Jurkat, Clone E6-1 (cell line): Measurements from ENCODE around the gene GTF3C6.
"Not testable (repeated sequence)": the region's sequence is repeated elsewhere in the genome, so short reads cannot be mapped to it uniquely, and the experiment has no call there.

Experiments used
- DNase-seq: peaks from one replicate; pipeline ENCODE4 v3.0.0-alpha.2; 2011; ENCODE audit warnings: low read depth, low spot score
- H3K4me3 ChIP-seq: 2 replicates; pipeline ENCODE4 v1.5.1; 2011; ENCODE audit warnings: mild to moderate bottlenecking, low read length, control low read depth, moderate library complexity

GTF3C6 gene

DNA sequence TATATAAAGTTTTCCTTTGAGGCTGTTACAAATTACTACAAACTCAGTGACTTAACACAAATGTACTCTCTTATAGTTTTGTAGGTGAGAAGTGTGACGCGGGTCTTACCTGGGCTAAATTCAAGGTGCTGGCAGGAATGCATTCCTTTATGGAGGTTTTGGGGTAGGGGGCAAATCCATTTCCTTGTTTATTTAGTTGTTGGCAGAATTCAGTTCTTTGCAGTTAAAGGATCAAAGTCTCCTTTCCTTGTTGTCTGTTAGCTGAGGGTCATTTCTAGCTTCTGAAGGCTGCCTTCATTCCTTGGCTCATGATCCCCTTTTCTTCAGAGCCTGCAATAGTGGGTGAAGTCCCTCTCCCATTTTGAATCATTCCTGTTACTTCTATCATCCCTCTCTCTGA, 10.2 kb downstream of the GTF3C6 start:
- DNase-seq, H3K4me3 ChIP-seq: not testable (repeated sequence)

DNA sequence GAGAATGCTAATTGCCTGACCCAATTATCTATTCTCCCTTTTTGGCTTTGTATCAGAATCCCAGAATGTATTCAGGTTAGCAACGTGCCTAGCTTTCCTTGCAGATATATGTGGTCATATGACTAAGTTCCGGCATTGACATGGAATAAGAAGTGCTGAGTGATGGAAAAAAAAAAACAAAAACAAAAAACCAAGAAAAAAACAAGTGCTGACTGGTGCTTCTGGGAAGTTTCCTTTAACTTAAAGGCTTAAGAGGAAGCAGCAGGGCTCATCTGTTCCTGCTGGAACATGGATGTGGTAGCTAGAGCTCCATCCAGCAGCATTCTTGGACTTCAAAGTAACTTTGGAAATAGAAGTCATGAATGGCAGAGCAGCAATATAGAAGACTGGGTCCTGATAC, 13.0 kb downstream of the GTF3C6 start:
- no peak for DNase-seq
- H3K4me3 ChIP-seq, result no peak overlapping the region

DNA sequence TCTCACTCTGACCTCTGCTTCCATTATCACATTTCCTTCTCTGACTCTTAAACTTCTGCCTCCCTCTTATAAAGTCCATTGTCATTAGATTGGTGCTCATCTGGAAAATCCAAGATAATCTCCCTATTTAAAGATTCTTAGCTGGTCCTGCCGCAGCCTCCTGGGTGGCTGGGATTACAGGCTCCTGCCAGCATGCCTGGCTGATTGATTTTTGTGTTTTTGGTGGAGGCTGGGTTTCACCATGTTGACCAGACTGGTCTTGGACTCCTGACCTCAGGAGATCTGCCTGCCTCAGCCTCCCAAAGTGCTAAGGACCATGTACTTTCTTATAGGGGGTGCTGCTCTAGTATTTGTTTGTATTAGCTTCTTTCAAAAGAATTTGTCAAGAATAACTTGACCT, 18.1 kb downstream of the GTF3C6 start:
- no peak overlapping the region for H3K4me3 ChIP-seq

DNA sequence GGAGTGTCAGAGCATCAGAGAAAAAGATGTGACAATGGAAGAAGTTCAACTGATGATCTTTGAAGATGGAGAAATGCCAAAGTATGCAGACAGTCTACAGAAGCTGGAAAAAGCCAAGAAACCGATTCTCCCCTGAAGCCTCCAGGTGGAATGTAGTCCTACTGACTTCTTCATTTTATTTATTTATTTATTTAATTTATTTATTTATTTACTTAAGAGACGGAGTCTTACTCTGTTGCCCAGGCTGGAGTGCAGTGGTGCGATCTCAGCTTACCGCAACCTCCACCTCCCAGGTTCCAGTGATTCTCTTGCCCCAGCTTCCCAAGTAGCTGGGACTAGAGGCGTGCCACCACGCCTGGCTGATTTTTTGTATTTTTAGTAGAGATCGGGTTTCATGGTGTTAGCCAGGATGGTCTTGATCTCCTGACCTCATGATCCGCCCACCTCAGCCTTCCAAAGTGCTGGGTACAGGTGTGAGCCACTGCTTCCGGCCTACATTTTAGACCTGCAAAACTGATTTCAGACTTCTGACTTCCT, 21.1 kb downstream of the GTF3C6 start:
- no peak overlapping the region for H3K4me3 ChIP-seq
- no peak for DNase-seq

More for the DNA sequence above, 18.1 kb downstream of the GTF3C6 start:
- no peak for DNase-seq

DNA sequence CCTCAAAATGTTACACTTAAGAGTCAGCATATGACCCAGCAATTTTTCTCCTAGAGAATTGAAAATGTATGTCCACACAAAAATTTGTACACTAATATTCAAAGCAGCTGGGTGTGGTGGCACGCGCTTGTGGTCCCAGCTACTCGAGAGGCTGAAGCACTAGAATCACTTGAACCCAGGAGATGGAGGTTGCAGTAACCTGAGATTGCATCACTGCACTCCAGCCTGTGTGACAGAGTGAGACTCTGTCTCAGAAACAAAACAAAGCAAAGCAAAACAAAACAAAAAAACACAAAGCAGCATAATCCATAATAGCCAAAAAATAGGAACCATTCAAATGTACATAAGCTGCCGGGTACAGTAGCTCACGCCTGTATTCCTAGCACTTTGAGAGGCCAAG, 21.7 kb downstream of the GTF3C6 start:
- no peak overlapping the region for H3K4me3 ChIP-seq
- no peak for DNase-seq

DNA sequence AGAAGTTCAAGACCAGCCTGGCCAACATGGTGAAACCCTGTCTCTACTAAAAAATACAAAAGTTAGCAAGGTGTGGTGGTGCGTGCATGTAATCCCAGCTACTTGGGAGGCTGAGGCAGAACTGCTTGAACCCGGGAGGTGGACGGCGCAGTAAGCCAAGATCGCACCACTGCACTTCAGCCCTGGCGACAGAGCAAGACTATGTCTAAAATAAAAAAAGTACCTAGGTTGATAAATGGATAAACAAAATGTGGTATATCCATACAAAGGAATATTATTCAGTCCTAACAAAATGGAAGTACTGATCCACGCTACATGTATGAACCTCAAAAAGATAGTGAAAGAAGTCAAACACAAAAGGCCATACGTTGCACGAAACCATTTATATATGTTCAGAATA, 22.1 kb downstream of the GTF3C6 start:
- no peak for DNase-seq
- H3K4me3 ChIP-seq, result peak overlapping the region; percentile 99

DNA sequence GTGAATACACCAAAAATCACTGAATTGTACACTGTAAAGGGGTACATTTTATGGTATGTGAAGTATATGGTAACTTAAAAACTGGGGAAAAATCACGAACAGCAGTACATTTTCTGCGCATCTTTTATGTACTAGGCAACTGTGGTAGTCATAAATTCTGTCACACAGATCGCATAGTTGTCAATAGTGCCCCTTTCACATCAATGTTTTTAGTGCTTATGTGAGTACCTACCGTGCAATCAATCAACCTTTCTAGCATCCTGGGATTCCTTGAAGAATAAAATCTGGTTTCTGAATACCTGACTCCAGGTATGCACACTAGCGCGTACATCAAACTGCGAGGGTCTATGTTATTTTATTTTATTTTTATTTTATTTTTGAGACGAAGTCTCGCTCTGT, 22.7 kb downstream of the GTF3C6 start:
- DNase-seq, result no peak
- peak overlapping the region; percentile 99 for H3K4me3 ChIP-seq

DNA sequence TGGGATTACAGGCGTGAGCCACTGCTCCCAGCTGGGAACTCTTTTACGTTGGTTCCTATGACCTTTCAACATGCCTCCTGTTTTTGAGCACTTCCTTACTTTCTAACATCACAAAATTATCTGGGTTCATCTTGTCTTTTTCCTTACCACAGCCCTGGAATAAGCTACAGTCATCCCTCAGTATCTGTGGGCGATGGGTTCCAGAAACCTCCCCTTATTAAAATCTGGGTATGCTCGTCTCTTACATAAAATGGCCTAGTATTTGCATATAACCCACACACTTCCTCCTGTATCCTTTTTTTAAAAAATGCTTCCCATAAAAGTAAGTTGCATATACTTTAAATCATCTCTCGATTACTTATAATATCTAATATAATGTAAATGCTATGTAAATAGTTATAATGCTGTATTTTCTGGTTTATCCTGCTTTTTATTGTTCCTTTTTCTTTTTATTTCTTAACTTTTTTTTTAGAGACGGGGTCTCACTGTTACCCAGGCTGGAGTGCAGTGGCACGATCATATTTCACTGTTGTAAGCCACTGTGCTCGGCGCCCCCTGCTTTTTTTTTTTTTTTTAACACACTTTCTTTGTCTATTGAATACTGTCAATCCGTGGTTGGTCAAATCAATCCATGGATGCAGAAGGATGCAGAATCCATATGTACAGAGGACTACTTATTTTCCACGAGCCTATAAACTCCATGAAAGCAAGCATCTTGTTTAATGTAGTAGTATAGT, 32.5 kb downstream of the GTF3C6 start:
- no peak for DNase-seq

DNA sequence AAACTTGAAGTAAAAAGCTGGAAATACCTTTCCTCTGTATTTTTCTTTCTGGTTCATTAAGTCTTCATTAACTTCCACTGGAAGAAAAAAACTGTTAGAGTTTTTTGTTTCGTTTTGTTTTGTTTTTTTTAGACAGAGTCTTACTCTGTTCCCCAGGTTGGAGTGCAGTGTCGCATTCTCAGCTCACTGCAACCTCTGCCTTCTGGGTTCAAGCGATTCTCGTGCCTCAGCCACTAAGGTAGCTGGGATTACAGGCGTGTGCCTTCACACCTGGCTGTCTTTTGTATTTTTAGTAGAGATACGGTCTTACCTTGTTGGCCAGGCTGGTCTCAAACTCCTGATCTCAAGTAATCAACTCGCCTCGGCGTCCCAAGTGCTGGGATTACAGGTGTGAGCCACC, 38.2 kb downstream of the GTF3C6 start:
- no peak for DNase-seq
- H3K4me3 ChIP-seq, result no peak overlapping the region

More for the DNA sequence above, 32.5 kb downstream of the GTF3C6 start:
- no peak overlapping the region for H3K4me3 ChIP-seq

DNA sequence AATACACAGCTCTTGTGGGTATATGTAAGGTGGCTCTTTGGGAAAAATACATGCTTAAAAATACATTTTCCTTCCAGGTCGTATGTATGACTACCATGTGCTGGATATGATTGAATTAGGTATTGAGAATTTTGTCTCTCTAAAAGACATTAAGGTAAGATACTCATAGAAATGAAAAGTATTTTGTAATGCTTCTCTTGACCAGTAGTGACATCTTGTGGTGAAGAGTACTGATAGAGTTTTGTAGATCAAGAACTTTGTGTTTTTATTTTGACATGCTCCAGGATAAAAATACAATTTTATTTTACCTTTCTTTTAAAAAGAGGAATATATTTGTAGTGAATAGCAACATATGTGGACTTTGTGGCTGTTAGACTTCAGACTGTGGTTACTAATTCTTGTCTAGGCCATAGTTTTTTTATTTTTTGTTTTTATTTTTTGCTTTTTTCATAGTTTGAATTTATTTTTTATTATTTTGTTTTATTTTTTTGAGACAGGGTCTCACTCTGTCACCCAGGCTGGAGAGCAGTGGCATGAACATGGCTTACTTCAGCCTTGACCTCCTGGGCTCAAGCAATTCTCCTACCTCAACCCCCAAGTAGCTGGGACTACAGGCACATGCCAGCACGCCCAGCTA, 41.2 kb downstream of the GTF3C6 start:
- H3K4me3 ChIP-seq, result no peak overlapping the region
- DNase-seq, result peak; percentile 19

DNA sequence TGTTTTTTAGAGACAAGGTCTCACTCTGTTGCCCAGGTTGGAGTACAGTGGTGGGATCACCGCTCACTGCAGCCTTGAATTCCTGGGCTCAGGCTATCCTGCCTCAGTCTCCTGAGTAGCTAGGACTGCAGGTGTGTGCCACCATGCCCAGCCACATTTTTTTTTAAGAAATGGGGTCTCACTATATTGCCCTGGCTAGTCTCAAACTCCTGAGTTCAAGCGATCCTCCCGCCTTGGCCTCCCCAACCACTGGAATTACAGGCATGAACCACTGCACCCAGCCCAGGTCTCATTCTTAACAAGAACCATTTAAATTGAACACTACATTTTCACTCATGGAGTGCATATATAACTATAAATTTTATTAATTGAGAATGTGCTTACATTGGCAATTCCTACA, 43.8 kb downstream of the GTF3C6 start:
- DNase-seq, result no peak
- no peak overlapping the region for H3K4me3 ChIP-seq

DNA sequence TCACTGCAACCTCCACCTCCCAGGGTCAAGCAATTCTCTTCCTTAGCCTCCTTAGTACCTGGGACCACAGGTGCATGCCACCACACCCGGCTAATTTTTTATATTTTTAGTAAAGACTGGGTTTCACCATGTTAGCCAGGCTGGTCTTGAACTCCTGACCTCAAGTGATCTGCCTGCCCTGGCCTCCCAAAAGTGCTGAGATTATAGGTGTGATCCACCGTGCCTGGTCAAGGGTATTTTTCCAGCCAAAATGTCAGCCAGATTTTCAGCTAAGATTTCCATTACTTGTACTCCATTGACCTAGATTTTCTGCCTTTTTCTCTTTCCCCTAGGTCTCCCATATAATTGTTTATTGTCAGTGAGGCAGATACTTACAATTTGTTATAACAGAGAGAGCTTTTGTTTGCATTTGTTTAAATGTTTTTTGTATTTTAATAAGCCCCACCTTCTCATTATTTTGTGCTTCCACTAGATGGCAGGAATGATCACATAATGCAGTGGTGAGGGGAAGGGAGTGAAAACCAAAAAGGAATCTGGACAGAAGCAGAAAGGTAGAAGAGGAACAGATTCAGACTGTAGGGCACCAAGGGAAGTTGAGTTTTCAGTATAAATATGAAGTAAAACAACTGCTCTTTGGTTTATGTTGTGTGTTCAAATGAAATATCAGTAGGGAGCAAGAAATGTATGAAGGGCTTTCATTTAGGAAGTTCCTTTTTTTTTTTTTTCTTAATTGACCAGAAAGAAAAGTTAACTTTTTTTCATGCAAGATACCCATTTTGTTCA, 53.0 kb downstream of the GTF3C6 start:
- no peak overlapping the region for H3K4me3 ChIP-seq
- peak; percentile 42 for DNase-seq

DNA sequence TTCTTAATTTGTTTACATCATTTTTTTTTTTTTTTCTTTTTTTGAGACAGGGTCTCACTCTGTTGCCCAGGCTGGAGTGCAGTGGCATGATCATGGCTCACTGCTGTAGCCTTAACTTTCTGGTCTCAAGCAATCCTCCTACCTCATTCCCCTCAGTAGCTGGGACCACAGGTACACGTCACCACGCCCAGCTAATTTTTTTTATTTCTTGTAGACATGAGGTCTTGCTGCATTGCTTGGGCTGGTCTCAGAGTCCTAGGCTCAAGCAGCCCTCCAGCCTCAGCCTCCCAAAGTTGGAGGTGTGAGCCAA, 53.6 kb downstream of the GTF3C6 start:
- no peak overlapping the region for H3K4me3 ChIP-seq
- no peak for DNase-seq

DNA sequence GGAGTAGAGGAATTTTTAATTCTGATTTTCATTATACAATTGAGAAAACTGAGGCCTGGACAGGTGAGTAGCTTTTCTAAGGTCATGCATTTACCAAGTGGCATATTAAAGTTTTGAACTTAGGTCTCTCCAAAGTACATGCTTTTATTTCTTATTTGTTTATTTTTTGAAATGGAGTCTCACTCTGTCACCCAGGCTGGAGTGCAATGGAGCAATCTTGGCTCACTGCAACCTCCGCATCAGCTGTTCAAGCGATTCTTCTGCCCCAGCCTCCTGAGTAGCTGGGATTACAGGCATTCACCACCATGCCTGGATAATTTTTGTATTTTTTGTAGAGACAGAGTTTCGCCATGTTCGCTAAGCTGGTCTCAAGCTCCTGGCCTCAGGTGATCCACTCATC, 54.0 kb downstream of the GTF3C6 start:
- not testable (repeated sequence) for DNase-seq, H3K4me3 ChIP-seq

DNA sequence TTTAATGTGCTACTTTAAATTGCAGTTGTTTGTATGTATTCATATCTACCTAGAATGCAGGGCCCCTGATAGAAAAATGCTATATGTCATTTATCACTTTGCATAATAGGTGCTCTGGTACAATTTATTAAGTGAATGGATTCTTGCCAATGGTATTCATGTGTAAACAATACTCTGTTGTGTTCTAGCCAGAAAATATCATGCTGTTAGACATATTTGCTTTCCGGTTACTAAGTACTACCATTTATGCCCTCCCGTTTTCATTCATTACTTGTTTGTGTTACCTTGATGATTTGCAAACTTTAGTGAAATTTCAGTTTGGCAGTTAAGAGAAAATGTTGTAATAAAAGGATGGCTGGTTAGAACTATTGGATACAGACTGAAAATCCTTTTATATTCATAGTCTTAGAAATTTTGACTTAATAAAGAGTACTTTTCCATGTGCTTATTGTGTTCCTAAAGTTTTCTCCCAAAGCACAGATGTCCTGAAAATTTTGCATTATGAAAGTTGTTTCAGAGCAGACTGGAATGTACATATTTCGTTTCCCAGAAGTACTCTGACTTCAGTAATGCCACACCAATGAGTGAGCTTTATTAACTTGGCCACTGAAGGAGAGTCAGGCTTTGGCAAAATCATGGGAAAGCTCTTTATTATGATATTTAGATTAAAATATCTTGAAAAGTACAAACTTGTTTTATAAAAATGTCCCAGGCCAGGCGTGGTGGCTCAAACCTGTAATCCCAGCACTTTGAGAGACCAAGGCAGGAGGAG, 54.8 kb downstream of the GTF3C6 start:
- H3K4me3 ChIP-seq, result no peak overlapping the region
- no peak for DNase-seq

DNA sequence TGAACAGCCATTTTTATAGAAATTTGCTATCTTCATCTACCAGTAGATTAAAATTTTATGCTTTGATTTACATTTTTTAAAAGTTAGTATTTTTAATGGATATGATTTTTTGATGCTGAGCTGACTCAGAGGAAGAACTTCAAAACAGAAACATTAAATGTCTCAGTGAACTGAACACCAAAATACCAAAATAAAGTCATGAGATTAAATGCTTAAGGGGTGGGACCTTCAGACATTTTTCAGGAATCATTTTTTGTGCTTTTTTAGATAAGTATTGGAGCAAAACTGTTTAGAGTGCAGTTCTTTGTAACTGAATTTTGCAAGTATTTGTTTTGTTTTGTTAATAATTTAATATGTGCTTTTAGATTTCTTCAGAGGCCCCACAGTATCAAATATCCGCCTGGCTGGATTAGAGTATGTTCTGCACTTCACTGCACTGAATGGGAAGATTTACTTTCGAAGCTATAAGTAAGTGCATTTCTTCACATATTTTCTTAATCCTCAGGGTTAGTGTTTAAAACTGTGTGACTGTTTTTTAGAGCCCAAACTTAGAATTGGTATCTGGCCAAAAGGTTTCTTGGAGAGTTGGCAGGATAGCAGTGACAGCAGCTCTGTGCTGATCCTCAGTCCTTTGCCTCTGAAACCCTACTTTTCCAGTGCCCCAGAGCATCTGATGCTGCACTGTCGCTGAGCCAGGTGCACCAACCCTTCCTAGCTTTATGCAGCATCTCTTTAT, 57.1 kb downstream of the GTF3C6 start:
- no peak for DNase-seq
- H3K4me3 ChIP-seq, result no peak overlapping the region

DNA sequence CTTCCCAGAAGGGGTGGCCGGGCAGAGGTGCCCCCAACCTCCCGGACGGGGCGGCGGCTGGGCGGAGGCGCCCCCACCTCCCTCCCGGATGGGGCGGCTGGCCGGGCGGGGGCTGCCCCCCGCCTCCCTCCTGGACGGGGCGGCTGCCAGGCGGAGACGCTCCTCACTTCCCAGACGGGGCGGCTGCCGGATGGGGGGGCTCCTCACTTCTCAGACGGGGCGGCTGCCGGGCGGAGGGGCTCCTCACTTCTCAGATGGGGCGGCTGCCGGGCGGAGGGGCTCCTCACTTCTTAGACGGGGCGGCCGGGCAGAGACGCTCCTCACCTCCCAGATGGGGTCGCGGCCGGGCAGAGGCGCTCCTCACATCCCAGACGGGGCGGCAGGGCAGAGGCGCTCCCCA, 58.7 kb downstream of the GTF3C6 start:
- DNase-seq, H3K4me3 ChIP-seq: not testable (repeated sequence)
